Measurements from ENCODE around the gene AGGF1.

- TF ChIP-seq CTCF (IDR thresholded peaks at IDR 0.05; ENCODE audit: borderline replicate concordance, extremely low read depth, low read length, poor library complexity, severe bottlenecking) (no peak), EZH2 (IDR thresholded peaks at IDR 0.05; ENCODE audit: borderline replicate concordance, low read depth, low read length, severe bottlenecking) (no peak)
These were observed 36.0 kb downstream of the AGGF1 start for GRCh38 chr5:77066184-77066583.
